Rectal smooth muscle tissue (tissue), 1 donor: ENCODE data around the gene SEC14L1.
"Not testable (repeated sequence)": the region's sequence is repeated elsewhere in the genome, so short reads cannot be mapped to it uniquely, and the experiment has no call there.

Experiments used
- H3K27ac ChIP-seq: one replicate; pipeline ENCODE4 v1.7.0; 2013; ENCODE audit warnings: low read depth, low read length, inconsistent platforms
- H3K27me3 ChIP-seq: one replicate; pipeline ENCODE4 v1.7.0; 2013; ENCODE audit warnings: low read length; ENCODE audit not compliant: control insufficient read depth, insufficient read depth
- H3K36me3 ChIP-seq: one replicate; pipeline ENCODE4 v1.7.0; 2013; ENCODE audit warnings: low read length; ENCODE audit not compliant: control insufficient read depth, insufficient read depth
- H3K4me1 ChIP-seq: one replicate; pipeline ENCODE4 v1.7.0; 2013; ENCODE audit warnings: low read length; ENCODE audit not compliant: control insufficient read depth, insufficient read depth
- H3K4me3 ChIP-seq: one replicate; pipeline ENCODE4 v1.7.0; 2013; ENCODE audit warnings: low read length
- H3K9ac ChIP-seq: one replicate; pipeline ENCODE4 v1.7.0; 2013; ENCODE audit warnings: low read length

The SEC14L1 gene

GRCh38 chr17:77137111-77137510, 3.7 kb upstream of the SEC14L1 start:
- Histone ChIP-seq H3K4me1 (peaks cover 3% of the 10 kb centered on the region), H3K9ac (no peak overlapping the region), H3K4me3 (no peak overlapping the region), H3K36me3 (no peaks in the 10 kb centered on the region), H3K27ac (no peak overlapping the region), H3K27me3 (no peaks in the 10 kb centered on the region)

DNA sequence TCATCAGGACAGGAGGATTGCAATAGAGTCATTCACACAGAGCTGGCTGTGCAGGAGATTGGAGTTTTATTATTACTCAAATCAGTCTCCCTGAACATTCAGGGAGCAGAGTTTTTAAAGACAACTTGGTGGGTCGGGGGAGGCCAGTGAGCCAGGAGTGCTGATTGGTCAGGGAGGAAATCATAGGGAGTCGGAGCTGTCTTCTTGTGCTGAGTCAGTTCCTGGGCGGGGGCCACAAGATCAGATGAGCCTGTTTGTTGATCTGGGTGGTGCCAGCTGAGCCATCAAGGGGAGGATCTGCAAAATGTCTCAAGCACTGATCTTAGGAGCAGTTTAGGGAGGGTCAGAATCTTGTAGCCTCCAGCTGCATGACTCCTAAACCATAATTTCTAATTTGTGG, 2.9 kb upstream of the SEC14L1 start:
- H3K36me3 ChIP-seq, H3K4me3 ChIP-seq, H3K9ac ChIP-seq, H3K27ac ChIP-seq, H3K27me3 ChIP-seq, H3K4me1 ChIP-seq: not testable (repeated sequence)

GRCh38 chr17:77140166-77140877, 447 bp upstream of the SEC14L1 start:
- H3K27ac ChIP-seq = peak overlapping the region; percentile 96
- peak overlapping the region; percentile 78 for H3K4me3 ChIP-seq
- peaks cover 3% of the 10 kb centered on the region for H3K36me3 ChIP-seq
- H3K9ac ChIP-seq = peak overlapping the region; percentile 82
- H3K27me3 ChIP-seq = no peaks in the 10 kb centered on the region
- peaks cover 3% of the 10 kb centered on the region for H3K4me1 ChIP-seq

- Histone ChIP-seq H3K4me1 (peaks cover 5% of the 10 kb centered on the region), H3K36me3 (peaks cover 3% of the 10 kb centered on the region), H3K9ac (no peak overlapping the region), H3K27me3 (no peaks in the 10 kb centered on the region), H3K27ac (no peak overlapping the region), H3K4me3 (peak overlapping the region; percentile 63)
Measured at GRCh38 chr17:77141846-77142449, 1.2 kb downstream of the SEC14L1 start.

- Histone ChIP-seq H3K27me3 (no peaks in the 10 kb centered on the region), H3K9ac (no peak overlapping the region), H3K36me3 (peaks cover 3% of the 10 kb centered on the region), H3K27ac (no peak overlapping the region), H3K4me3 (peak overlapping the region; percentile 35), H3K4me1 (peaks cover 5% of the 10 kb centered on the region)
Measured at GRCh38 chr17:77142689-77143088, 1.9 kb downstream of the SEC14L1 start.

GRCh38 chr17:77143306-77143705, 2.5 kb downstream of the SEC14L1 start:
- Histone ChIP-seq H3K27me3 (no peaks in the 10 kb centered on the region), H3K36me3 (peaks cover 4% of the 10 kb centered on the region), H3K9ac (no peak overlapping the region), H3K4me1 (peaks cover 5% of the 10 kb centered on the region), H3K27ac (no peak overlapping the region), H3K4me3 (no peak overlapping the region)

GRCh38 chr17:77144227-77144626, 3.5 kb downstream of the SEC14L1 start:
- H3K27ac ChIP-seq = no peak overlapping the region
- H3K36me3 ChIP-seq = peaks cover 8% of the 10 kb centered on the region
- no peak overlapping the region for H3K9ac ChIP-seq
- no peak overlapping the region for H3K4me3 ChIP-seq
- H3K4me1 ChIP-seq = peaks cover 5% of the 10 kb centered on the region
- H3K27me3 ChIP-seq = no peaks in the 10 kb centered on the region

GRCh38 chr17:77145224-77145611, 4.4 kb downstream of the SEC14L1 start:
- Histone ChIP-seq H3K27ac (no peak overlapping the region), H3K4me1 (peaks cover 3% of the 10 kb centered on the region), H3K36me3 (peaks cover 8% of the 10 kb centered on the region), H3K4me3 (no peak overlapping the region), H3K27me3 (no peaks in the 10 kb centered on the region), H3K9ac (no peak overlapping the region)

DNA sequence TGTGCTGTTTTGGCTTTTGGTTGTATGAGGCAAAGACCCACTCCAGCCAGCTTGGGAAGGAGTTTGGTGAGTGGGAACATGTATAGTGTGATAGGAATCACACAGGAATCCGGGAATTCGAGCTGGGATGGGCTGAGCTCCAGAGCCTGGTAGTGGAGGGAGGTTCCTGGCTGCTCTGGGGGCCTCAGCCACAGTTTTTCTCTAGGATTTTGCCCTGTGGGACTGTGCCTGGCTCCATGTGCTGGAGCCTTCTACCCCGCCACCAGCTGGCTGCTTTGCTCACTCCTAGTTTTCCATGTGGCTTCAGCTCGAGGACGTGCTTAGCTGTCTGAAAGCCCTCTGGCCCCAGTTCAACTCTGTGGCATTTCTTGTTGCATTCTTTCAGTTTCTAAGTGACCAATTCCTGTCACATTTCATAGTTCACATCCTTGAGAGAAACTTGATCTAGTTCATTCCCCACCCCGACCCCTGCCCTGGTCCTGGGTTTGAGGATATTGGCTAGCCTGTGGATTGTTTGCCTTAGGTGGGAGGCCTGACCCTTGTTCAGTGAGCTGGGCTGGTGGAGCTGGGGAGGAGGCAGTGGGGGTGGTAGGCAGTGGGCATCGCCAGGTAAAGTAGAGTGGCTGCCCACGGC, 5.0 kb downstream of the SEC14L1 start:
- no peak overlapping the region for H3K9ac ChIP-seq
- H3K4me1 ChIP-seq = peaks cover 3% of the 10 kb centered on the region
- no peak overlapping the region for H3K4me3 ChIP-seq
- peaks cover 8% of the 10 kb centered on the region for H3K36me3 ChIP-seq
- H3K27me3 ChIP-seq = no peaks in the 10 kb centered on the region
- peak overlapping the region; percentile 51 for H3K27ac ChIP-seq

DNA sequence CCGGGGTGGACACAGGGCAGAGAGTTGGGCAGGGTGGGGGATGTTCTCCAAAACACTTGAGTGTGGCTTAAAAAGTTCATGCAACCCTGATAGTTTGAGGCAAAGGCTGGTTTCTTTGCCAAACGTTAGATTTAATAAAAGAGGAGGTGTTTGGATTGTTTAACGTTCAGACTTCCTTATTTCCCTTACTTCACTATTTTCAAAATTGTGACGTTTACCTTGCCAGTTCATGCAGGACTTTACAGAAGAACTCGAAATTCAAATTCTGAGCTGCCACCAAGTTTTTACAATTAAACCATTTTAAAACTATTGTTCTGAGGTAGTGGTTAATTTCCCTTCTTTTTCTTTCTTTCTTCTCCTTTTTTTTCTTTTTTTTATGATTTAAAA, 5.5 kb downstream of the SEC14L1 start:
- H3K27ac ChIP-seq = peak overlapping the region; percentile 51
- no peak overlapping the region for H3K9ac ChIP-seq
- no peak overlapping the region for H3K4me3 ChIP-seq
- H3K36me3 ChIP-seq = peaks cover 8% of the 10 kb centered on the region
- no peaks in the 10 kb centered on the region for H3K27me3 ChIP-seq
- peaks cover 3% of the 10 kb centered on the region for H3K4me1 ChIP-seq

GRCh38 chr17:77146882-77147281, 6.1 kb downstream of the SEC14L1 start:
- H3K27me3 ChIP-seq = no peaks in the 10 kb centered on the region
- peaks cover 8% of the 10 kb centered on the region for H3K36me3 ChIP-seq
- H3K9ac ChIP-seq = no peak overlapping the region
- peaks cover 3% of the 10 kb centered on the region for H3K4me1 ChIP-seq
- H3K27ac ChIP-seq = no peak overlapping the region
- H3K4me3 ChIP-seq = no peak overlapping the region

GRCh38 chr17:77147357-77147801, 6.6 kb downstream of the SEC14L1 start:
- Histone ChIP-seq H3K4me3 (no peak overlapping the region), H3K27ac (no peak overlapping the region), H3K9ac (no peak overlapping the region), H3K27me3 (no peaks in the 10 kb centered on the region), H3K4me1 (peaks cover 3% of the 10 kb centered on the region), H3K36me3 (peaks cover 8% of the 10 kb centered on the region)
